Activated B cell treated with CpG ODN at 0.5 μM for 24 hours (primary cell): Measurements from ENCODE around the gene PRDX2. TPM values are rescaled to one million over a fixed set of nuclear protein-coding genes. Genes with fewer than 3 reads are reported as not detected.

Experiments used
- ATAC-seq: fragments of 200-7000 bp; cut with Tn5 transposase; one replicate; pipeline ENCODE4 v1.10.0; 2021; ENCODE audit warnings: low read depth, mild to moderate bottlenecking, moderate library complexity
- CTCF ChIA-PET: fragments of 350-600 bp; sonication (Branson Sonifier 250); formaldehyde crosslinking; loops from one replicate; lab custom pipeline; 2021; ENCODE audit warnings: antibody characterized with exemption; lab: Charles Lee
- POLR2A ChIA-PET: fragments of 350-600 bp; sonication (Branson Sonifier 250); formaldehyde crosslinking; loops from one replicate; lab custom pipeline; 2021; ENCODE audit warnings: antibody characterized with exemption; lab: Charles Lee
- DNase-seq: peaks from one replicate; pipeline ENCODE4 v3.0.0; 2022
- H3K27ac Mint-ChIP-seq: one replicate; pipeline ENCODE4 v1.8.0; 2020; ENCODE audit warnings: mixed read lengths
- H3K27me3 Mint-ChIP-seq: one replicate; pipeline ENCODE4 v1.8.0; 2021; ENCODE audit warnings: mixed read lengths
- H3K36me3 Mint-ChIP-seq: one replicate; pipeline ENCODE4 v1.8.0; 2021; ENCODE audit warnings: low read depth, mixed read lengths
- H3K4me1 Mint-ChIP-seq: one replicate; pipeline ENCODE4 v1.8.0; 2021; ENCODE audit warnings: mixed read lengths
- H3K4me3 Mint-ChIP-seq: one replicate; pipeline ENCODE4 v1.8.0; 2020; ENCODE audit warnings: mild to moderate bottlenecking, mixed read lengths
- H3K9me3 Mint-ChIP-seq: one replicate; pipeline ENCODE4 v1.8.0; 2020; ENCODE audit warnings: mixed read lengths
- CTCF ChIP-seq: fragments of 200-600 bp; IDR thresholded peaks from one replicate; pipeline ENCODE4 v1.8.0; 2022; ENCODE audit warnings: antibody characterized with exemption, mild to moderate bottlenecking
- intact Hi-C: fragments of 100-400 bp; cut with micrococcal nuclease; formaldehyde crosslinking; loops from one replicate; pipeline ENCODE4 v1.15.1; 2024
- total RNA-seq: library from RNA; stranded (reverse); gene quantifications from 2 replicates; pipeline ENCODE4 v1.2.3, GENCODE V29; 2022

The PRDX2 gene
- total RNA-seq, 1 donor from 2014 or later = 53.1 TPM

- CTCF ChIA-PET = interaction anchor here (4.3 kb wide), 1 partner anchor 12 kb away, joined by 43 read pairs; no protein-coding TSS in a partner anchor
- intact Hi-C loops = no loop called here
- Mint-ChIP-seq H3K9me3 (no peaks in the 10 kb centered on the region), H3K36me3 (peaks cover 18% of the 10 kb centered on the region), H3K27ac (peak overlapping the region; percentile 99), H3K4me1 (peaks cover 44% of the 10 kb centered on the region), H3K4me3 (peak overlapping the region; percentile 96), H3K27me3 (no peaks in the 10 kb centered on the region)
- TF ChIP-seq CTCF = no peak
- ATAC-seq = no peak
- no peak for DNase-seq
- POLR2A ChIA-PET = interaction anchor here (0.6 to 13.2 kb wide), 12 partner anchors 11 to 363 kb away, joined by 3 to 909 read pairs (median 5); partner anchors contain the start of genes CALR, HOOK2 and RNASEH2A
Observed at GRCh38 chr19:12789098-12789903, 12.3 kb downstream of the PRDX2 start.

GRCh38 chr19:12788682-12789097 is 12.9 kb downstream of the PRDX2 start:
- intact Hi-C loops = no loop called here
- no peak for TF ChIP-seq CTCF

GRCh38 chr19:12788042-12788681 is 13.4 kb downstream of the PRDX2 start:
- TF ChIP-seq CTCF = no peak
- H3K4me3 Mint-ChIP-seq = peak overlapping the region; percentile 90
- CTCF ChIA-PET = interaction anchor here (4.3 kb wide), 1 partner anchor 11 kb away, joined by 43 read pairs; no protein-coding TSS in a partner anchor
- H3K4me1 Mint-ChIP-seq = peaks cover 39% of the 10 kb centered on the region
- peaks cover 15% of the 10 kb centered on the region for H3K36me3 Mint-ChIP-seq
- no peaks in the 10 kb centered on the region for H3K27me3 Mint-ChIP-seq
- H3K27ac Mint-ChIP-seq = peak overlapping the region; percentile 99
- DNase-seq = no peak
- no peak for ATAC-seq
- H3K9me3 Mint-ChIP-seq = no peaks in the 10 kb centered on the region
- POLR2A ChIA-PET = interaction anchor here (0.6 to 13.2 kb wide), 10 partner anchors 10 to 316 kb away, joined by 3 to 909 read pairs (median 5); partner anchors contain the start of genes CALR, HOOK2, RNASEH2A and TRIR
- intact Hi-C loops = no loop called here

More at GRCh38 chr19:12788682-12789097, 12.9 kb downstream of the PRDX2 start:
- Mint-ChIP-seq H3K27ac (peak overlapping the region; percentile 99), H3K27me3 (no peaks in the 10 kb centered on the region), H3K36me3 (peaks cover 18% of the 10 kb centered on the region), H3K4me1 (peaks cover 39% of the 10 kb centered on the region), H3K9me3 (no peaks in the 10 kb centered on the region), H3K4me3 (peak overlapping the region; percentile 90)
- CTCF ChIA-PET = interaction anchor here (4.3 kb wide), 1 partner anchor 11 kb away, joined by 43 read pairs; no protein-coding TSS in a partner anchor
- ATAC-seq (peak; percentile 4), DNase-seq (peak; percentile 67)
- POLR2A ChIA-PET = interaction anchor here (0.6 to 13.2 kb wide), 11 partner anchors 10 to 316 kb away, joined by 3 to 909 read pairs (median 5); partner anchors contain the start of genes CALR, HOOK2 and RNASEH2A

- DNase-seq (no peak), ATAC-seq (no peak)
- Mint-ChIP-seq H3K36me3 (peaks cover 12% of the 10 kb centered on the region), H3K27me3 (no peaks in the 10 kb centered on the region), H3K9me3 (no peaks in the 10 kb centered on the region), H3K4me1 (peaks cover 39% of the 10 kb centered on the region), H3K27ac (peak overlapping the region; percentile 99), H3K4me3 (no peak overlapping the region)
- intact Hi-C loops = no loop called here
- TF ChIP-seq CTCF = no peak
- ChIA-PET CTCF (interaction anchor here (1.0 to 4.3 kb wide), 2 partner anchors 10 to 60 kb away, joined by 3 to 43 read pairs; no protein-coding TSS in a partner anchor), POLR2A (interaction anchor here (1.3 to 13.2 kb wide), 3 partner anchors 8 to 53 kb away, joined by 3 to 909 read pairs (median 8); partner anchors contain the start of genes HOOK2 and TRIR)
Observed at GRCh38 chr19:12787458-12787857, 14.1 kb downstream of the PRDX2 start.
